Measurements from ENCODE around the gene GEMIN5.

The GEMIN5 gene

GRCh38 chr5:154901276-154901675 is 36.7 kb downstream of the GEMIN5 start:
- TF ChIP-seq, protein P1, sequence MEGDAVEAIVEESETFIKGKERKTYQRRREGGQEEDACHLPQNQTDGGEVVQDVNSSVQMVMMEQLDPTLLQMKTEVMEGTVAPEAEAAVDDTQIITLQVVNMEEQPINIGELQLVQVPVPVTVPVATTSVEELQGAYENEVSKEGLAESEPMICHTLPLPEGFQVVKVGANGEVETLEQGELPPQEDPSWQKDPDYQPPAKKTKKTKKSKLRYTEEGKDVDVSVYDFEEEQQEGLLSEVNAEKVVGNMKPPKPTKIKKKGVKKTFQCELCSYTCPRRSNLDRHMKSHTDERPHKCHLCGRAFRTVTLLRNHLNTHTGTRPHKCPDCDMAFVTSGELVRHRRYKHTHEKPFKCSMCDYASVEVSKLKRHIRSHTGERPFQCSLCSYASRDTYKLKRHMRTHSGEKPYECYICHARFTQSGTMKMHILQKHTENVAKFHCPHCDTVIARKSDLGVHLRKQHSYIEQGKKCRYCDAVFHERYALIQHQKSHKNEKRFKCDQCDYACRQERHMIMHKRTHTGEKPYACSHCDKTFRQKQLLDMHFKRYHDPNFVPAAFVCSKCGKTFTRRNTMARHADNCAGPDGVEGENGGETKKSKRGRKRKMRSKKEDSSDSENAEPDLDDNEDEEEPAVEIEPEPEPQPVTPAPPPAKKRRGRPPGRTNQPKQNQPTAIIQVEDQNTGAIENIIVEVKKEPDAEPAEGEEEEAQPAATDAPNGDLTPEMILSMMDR (IDR thresholded peaks at IDR 0.05), result no peak

- TF ChIP-seq, protein P1 (IDR thresholded peaks at IDR 0.05), result no peak
These were observed 37.9 kb downstream of the GEMIN5 start for GRCh38 chr5:154900066-154900465.

- TF ChIP-seq, protein P1 (IDR thresholded peaks at IDR 0.05), result no peak
These were observed 38.7 kb downstream of the GEMIN5 start for GRCh38 chr5:154899151-154899816.

DNA sequence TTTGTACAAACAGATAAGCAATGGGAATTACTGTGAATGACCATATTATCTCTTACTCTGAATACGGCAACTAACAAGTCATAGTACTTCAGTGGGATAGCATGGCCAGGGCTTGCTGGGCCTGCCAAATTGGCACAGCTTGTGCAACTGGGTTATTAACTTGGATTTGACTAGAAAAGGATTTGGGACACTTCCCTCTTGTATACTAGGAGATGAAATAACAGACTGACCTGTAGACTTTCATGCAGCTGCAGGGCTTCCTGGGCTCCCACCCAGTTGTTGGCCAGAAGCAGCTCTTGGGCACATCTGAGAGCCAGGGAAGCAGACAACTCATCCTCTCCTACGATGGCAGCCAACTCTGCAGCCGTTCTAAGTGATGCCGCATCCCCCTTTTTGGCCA is 39.8 kb downstream of the GEMIN5 start:
- TF ChIP-seq, protein P1 (IDR thresholded peaks at IDR 0.05), result no peak

DNA sequence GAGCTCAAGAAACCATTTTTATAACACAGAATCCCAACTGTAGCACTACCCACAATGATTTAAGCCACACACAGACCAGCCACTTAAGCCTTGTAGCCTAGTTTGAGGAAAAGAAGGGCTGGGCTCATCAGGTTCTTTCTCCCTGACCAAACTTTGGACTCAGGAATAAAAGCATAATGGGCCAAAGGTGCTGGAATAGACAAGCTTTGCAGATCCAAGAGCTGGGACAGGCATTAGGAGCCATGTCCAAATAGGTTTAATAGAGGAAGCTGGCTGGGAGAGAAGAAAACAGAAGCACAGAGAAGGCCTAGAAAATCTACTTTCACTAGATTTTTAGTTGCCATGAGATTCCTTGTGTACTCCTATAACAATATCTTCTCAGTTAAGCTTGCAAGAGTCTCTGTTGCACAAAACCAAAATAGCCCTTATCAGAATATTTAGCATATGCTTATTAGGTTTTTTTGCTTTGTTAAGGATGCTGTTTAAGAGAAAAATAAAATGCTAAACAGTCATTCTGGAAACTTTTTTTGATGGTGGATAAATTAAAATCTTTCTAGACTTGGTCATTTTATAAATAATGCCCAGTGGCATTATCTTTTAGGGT is 41.3 kb downstream of the GEMIN5 start:
- TF ChIP-seq, protein P1 (IDR thresholded peaks at IDR 0.05), result no peak

DNA sequence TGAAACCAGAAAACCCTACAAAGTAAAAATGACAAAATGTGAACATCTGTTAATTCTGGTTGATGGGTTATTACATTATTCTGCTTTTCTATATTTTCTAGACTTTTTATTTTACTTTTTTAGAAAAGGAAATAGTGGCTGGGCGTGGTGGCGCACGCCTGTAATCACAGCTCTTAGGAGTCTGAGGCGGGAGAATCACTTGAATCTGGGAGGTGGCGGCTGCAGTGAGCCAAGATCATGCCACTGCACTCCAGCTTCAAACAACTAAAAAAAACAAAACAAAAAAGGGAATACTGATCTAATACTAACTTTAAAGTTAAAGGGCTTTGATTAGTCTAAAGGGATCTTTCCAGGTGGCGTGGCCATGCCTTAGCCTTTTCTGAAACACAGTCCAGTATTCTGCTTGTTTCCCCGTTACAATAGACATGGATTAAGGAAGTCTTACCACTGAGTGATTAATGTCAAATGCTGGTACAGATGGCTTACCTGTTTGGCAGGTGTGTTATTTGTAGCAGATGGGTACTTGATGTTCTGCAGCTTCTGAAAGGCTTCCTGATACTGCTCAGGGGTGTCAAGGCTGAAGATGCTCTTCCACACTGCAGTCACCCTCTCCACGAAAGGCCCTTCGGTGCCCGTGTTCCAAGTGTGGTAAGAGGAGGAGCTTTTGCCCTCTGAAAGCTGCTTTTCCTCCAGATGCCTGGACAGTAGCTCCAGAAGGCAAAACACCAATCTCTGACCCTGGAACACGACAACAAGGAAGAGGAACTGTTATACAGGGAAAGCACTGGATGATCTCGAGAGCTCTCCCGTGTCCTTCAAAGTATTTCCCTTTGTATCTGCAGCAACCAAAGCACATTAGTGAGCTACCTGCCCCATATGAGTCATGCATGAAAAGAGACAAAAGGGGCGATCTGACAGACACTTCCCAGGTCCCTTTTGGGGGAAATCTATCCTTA is 42.1 kb downstream of the GEMIN5 start:
- TF ChIP-seq, protein P1 (IDR thresholded peaks at IDR 0.05), result no peak

DNA sequence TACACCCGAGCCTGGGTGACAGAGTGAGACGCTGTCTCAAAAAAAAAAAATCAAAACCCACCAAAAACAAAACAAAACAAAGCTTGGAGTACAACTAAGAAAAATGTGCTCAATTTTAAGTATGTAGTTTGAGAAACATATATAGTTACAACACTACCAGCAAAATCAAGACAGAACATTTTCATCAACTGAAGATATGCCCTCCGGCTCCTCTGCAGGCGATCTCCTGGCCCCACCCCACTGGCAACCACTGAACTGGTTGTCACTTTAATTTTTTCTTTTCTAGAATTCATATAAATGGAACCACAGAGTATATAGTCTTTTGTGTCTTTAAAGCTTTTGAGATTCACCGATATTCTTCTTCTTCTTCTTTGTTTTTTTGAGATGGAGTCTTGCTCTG is 44.6 kb downstream of the GEMIN5 start:
- TF ChIP-seq, protein P1 (IDR thresholded peaks at IDR 0.05), result no peak

All from LNCAP (cell line).